GM12892 (cell line): ENCODE results near the gene SHANK2.

ENCODE experiments used
- POLR2A ChIP-seq: IDR thresholded peaks from 2 replicates; pipeline ENCODE4 v1.6.1; 2011; ENCODE audit warnings: low read depth, low read length, control low read depth
- POLR2AphosphoS5 ChIP-seq: IDR thresholded peaks from 2 replicates; pipeline ENCODE4 v1.6.1; 2011; ENCODE audit warnings: low read depth, low read length, control low read depth

DNA sequence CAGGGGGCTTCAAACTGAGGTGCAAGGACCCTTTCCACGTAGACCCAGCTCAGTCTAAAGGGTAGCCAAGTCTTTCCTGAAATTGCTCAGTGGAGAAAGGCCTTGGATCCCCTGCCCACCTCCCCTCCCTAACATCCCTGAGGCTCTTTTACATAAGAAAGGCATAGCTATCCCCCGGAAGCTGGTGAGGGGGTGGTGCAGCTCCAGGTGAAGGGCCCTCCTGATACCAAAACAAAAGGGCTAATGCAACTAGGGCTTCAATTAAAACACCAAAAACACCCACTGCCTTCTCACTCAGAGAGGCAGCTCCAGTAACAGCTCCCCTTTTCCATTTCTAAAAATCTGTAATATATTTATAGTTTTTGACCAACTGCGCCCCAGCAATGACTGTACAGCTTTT lies 5.8 kb downstream of the SHANK2 start:
- TF ChIP-seq POLR2A = no peak
- TF ChIP-seq POLR2AphosphoS5 = no peak
